ENCODE data around the gene DZIP1. TPM values are rescaled to one million over a fixed set of nuclear protein-coding genes. Genes with fewer than 3 reads are reported as not detected.
"Not testable (repeated sequence)": the region's sequence is repeated elsewhere in the genome, so short reads cannot be mapped to it uniquely, and the experiment has no call there.

DZIP1 gene
- total RNA-seq, 1 donor from 2014 or later: 0.64 TPM

- no peak overlapping the region for H3K4me3 Mint-ChIP-seq (ENCODE audit: low read depth)
- H3K27me3 Mint-ChIP-seq (ENCODE audit: low read depth): peaks cover 6% of the 10 kb centered on the region
- DNase-seq (ENCODE audit: low spot score): no peak
- no peak overlapping the region for H3K27ac Mint-ChIP-seq
- intact Hi-C loops (cut with micrococcal nuclease): no loop called here
- peaks cover 6% of the 10 kb centered on the region for H3K4me1 Mint-ChIP-seq (ENCODE audit: low read depth)
- H3K9me3 Mint-ChIP-seq: no peaks in the 10 kb centered on the region
- no peaks in the 10 kb centered on the region for H3K36me3 Mint-ChIP-seq (ENCODE audit: low read depth)
Observed at GRCh38 chr13:95579303-95579702, 65.2 kb downstream of the DZIP1 start.

DNA sequence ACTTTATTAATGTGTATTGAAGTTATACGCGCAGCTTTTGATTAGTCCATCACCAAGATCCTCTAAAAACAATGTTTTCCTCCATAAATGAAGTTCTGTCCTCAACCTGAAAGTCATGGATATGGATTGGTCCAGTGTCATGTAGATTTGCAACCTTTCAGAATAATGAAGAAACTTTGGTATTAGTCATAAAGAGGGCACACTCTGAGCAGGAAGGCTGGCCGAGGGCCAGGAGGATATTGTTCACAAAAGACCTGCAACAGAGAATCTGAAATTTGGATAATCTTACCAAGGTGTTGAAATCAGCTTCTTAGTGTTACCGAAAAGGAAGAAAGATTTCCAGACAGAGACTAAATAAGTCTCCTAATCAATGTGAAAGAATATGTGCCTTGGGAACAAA lies 71.3 kb downstream of the DZIP1 start:
- H3K4me3 Mint-ChIP-seq (ENCODE audit: low read depth): no peak overlapping the region
- no peaks in the 10 kb centered on the region for H3K4me1 Mint-ChIP-seq (ENCODE audit: low read depth)
- H3K27me3 Mint-ChIP-seq (ENCODE audit: low read depth): no peaks in the 10 kb centered on the region
- intact Hi-C loops (cut with micrococcal nuclease): no loop called here
- DNase-seq (ENCODE audit: low spot score): no peak
- no peaks in the 10 kb centered on the region for H3K36me3 Mint-ChIP-seq (ENCODE audit: low read depth)
- no peak overlapping the region for H3K27ac Mint-ChIP-seq
- H3K9me3 Mint-ChIP-seq: no peaks in the 10 kb centered on the region

DNA sequence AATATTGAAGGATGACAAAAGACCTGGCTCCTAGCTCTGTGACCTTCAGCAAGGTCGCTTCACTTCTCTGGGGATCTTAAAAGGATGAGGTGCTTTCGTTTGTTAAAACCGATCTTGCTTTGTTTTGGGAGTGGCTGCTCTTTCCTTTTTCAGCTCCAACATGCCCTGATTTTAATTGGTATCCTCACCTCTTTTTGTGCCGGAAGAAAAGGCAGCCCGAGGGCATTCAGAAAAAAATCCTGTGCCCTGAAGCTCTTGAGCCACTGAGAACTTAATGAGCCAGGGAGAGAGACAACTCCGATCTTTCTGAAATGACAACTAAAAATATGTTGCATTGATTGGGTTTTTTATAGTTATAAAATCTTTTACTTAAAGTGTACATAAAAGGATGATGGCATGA lies 72.6 kb downstream of the DZIP1 start:
- Mint-ChIP-seq H3K27ac (no peak overlapping the region), H3K9me3 (no peaks in the 10 kb centered on the region), H3K4me3 (ENCODE audit: low read depth) (no peak overlapping the region), H3K36me3 (ENCODE audit: low read depth) (no peaks in the 10 kb centered on the region), H3K4me1 (ENCODE audit: low read depth) (no peaks in the 10 kb centered on the region), H3K27me3 (ENCODE audit: low read depth) (no peaks in the 10 kb centered on the region)
- DNase-seq (ENCODE audit: low spot score): no peak
- intact Hi-C loops (cut with micrococcal nuclease): no loop called here

DNA sequence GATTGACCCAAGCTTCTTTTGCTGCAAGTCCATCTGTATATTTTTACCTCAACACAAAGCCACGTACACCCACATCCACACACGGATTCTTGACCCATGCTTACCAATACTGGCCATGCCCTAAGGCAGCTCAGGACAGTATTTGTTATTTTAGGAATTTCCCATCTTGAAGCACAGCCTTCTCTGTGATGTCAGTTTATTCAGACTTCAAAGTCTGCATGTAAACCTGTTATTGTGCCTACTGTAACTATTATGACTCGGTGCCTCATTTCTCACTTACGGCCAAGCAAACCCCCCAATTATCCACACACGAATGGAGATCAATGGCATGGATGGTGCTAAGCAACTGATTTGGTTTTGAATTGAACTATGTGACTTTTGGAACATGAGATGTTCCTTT lies 74.5 kb downstream of the DZIP1 start:
- no peaks in the 10 kb centered on the region for H3K27me3 Mint-ChIP-seq (ENCODE audit: low read depth)
- no peaks in the 10 kb centered on the region for H3K9me3 Mint-ChIP-seq
- H3K4me1 Mint-ChIP-seq (ENCODE audit: low read depth): no peaks in the 10 kb centered on the region
- no peak for DNase-seq (ENCODE audit: low spot score)
- H3K4me3 Mint-ChIP-seq (ENCODE audit: low read depth): no peak overlapping the region
- H3K36me3 Mint-ChIP-seq (ENCODE audit: low read depth): no peaks in the 10 kb centered on the region
- intact Hi-C loops (cut with micrococcal nuclease): no loop called here
- H3K27ac Mint-ChIP-seq: no peak overlapping the region

DNA sequence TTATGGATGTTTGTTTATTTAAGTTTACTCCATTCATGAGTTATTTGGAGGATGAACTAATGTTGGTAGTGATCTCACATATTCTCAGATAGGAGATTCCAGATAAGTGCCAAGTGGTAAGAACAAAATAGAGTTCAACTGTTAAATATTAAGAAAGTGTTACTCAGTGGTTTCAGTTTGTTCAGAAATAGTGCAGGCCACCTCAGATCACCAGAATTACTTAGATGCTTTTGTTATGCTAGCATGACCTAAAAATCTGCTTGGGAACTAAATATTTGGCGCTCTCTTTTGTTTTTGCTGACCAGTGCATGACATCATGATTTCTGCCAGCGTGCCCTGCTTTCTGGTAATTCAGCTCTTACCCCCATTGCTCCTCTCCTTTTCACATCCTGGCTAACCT lies 76.4 kb downstream of the DZIP1 start:
- Mint-ChIP-seq H3K4me1 (ENCODE audit: low read depth) (no peaks in the 10 kb centered on the region), H3K27ac (no peak overlapping the region), H3K27me3 (ENCODE audit: low read depth) (no peaks in the 10 kb centered on the region), H3K9me3 (no peaks in the 10 kb centered on the region), H3K36me3 (ENCODE audit: low read depth) (no peaks in the 10 kb centered on the region), H3K4me3 (ENCODE audit: low read depth) (no peak overlapping the region)
- no peak for DNase-seq (ENCODE audit: low spot score)
- intact Hi-C loops (cut with micrococcal nuclease): no loop called here

GRCh38 chr13:95565758-95566157 lies 78.7 kb downstream of the DZIP1 start:
- H3K27ac Mint-ChIP-seq; H3K36me3 Mint-ChIP-seq (ENCODE audit: low read depth); DNase-seq (ENCODE audit: low spot score); H3K27me3 Mint-ChIP-seq (ENCODE audit: low read depth); intact Hi-C loops (cut with micrococcal nuclease); H3K4me1 Mint-ChIP-seq (ENCODE audit: low read depth); H3K9me3 Mint-ChIP-seq; H3K4me3 Mint-ChIP-seq (ENCODE audit: low read depth): not testable (repeated sequence)

- DNase-seq (ENCODE audit: low spot score): no peak
- no peaks in the 10 kb centered on the region for H3K36me3 Mint-ChIP-seq (ENCODE audit: low read depth)
- H3K4me3 Mint-ChIP-seq (ENCODE audit: low read depth): no peak overlapping the region
- intact Hi-C loops (cut with micrococcal nuclease): no loop called here
- H3K27ac Mint-ChIP-seq: no peak overlapping the region
- H3K27me3 Mint-ChIP-seq (ENCODE audit: low read depth): peaks cover 2% of the 10 kb centered on the region
- H3K4me1 Mint-ChIP-seq (ENCODE audit: low read depth): no peaks in the 10 kb centered on the region
- no peaks in the 10 kb centered on the region for H3K9me3 Mint-ChIP-seq
Observed at GRCh38 chr13:95564733-95565291, 79.7 kb downstream of the DZIP1 start.

GRCh38 chr13:95564091-95564490 lies 80.4 kb downstream of the DZIP1 start:
- DNase-seq (ENCODE audit: low spot score): no peak
- Mint-ChIP-seq H3K36me3 (ENCODE audit: low read depth) (no peaks in the 10 kb centered on the region), H3K27ac (no peak overlapping the region)

GRCh38 chr13:95560387-95560786 lies 84.1 kb downstream of the DZIP1 start:
- H3K36me3 Mint-ChIP-seq (ENCODE audit: low read depth): no peaks in the 10 kb centered on the region
- peaks cover 9% of the 10 kb centered on the region for H3K27me3 Mint-ChIP-seq (ENCODE audit: low read depth)
- H3K4me3 Mint-ChIP-seq (ENCODE audit: low read depth): no peak overlapping the region
- H3K4me1 Mint-ChIP-seq (ENCODE audit: low read depth): no peaks in the 10 kb centered on the region
- DNase-seq (ENCODE audit: low spot score): no peak
- H3K27ac Mint-ChIP-seq: no peak overlapping the region
- no peaks in the 10 kb centered on the region for H3K9me3 Mint-ChIP-seq
- intact Hi-C loops (cut with micrococcal nuclease): no loop called here

More at GRCh38 chr13:95564091-95564490, 80.4 kb downstream of the DZIP1 start:
- intact Hi-C loops (cut with micrococcal nuclease): no loop called here
- H3K9me3 Mint-ChIP-seq: no peaks in the 10 kb centered on the region
- no peak overlapping the region for H3K4me3 Mint-ChIP-seq (ENCODE audit: low read depth)
- no peaks in the 10 kb centered on the region for H3K4me1 Mint-ChIP-seq (ENCODE audit: low read depth)
- peaks cover 2% of the 10 kb centered on the region for H3K27me3 Mint-ChIP-seq (ENCODE audit: low read depth)

- no peaks in the 10 kb centered on the region for H3K36me3 Mint-ChIP-seq (ENCODE audit: low read depth)
- H3K4me3 Mint-ChIP-seq (ENCODE audit: low read depth): no peak overlapping the region
- H3K9me3 Mint-ChIP-seq: no peaks in the 10 kb centered on the region
- peaks cover 19% of the 10 kb centered on the region for H3K27me3 Mint-ChIP-seq (ENCODE audit: low read depth)
- H3K27ac Mint-ChIP-seq: no peak overlapping the region
- H3K4me1 Mint-ChIP-seq (ENCODE audit: low read depth): peaks cover 2% of the 10 kb centered on the region
- no peak for DNase-seq (ENCODE audit: low spot score)
- intact Hi-C loops (cut with micrococcal nuclease): no loop called here
Observed at GRCh38 chr13:95559100-95559499, 85.4 kb downstream of the DZIP1 start.

DNA sequence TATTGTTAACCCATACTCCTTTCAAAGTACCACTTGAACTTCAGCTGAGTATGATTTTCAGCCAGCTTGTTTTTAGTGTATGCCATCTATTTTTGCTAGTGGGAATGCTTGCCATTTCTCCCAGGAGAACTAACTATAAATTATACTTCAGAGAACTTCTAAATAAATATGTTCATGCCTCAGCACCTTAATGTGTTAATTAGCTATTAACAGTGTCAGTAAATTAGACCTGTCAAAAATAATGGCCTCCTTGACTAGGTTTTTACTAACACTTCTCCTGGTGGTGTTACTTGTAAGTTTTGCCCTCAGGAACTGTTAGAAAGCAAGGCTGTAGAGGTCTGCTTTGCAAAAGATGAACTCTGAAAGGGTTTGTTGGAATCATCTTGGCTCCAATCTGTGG lies 87.5 kb downstream of the DZIP1 start:
- peaks cover 29% of the 10 kb centered on the region for H3K27me3 Mint-ChIP-seq (ENCODE audit: low read depth)
- H3K4me1 Mint-ChIP-seq (ENCODE audit: low read depth): peaks cover 7% of the 10 kb centered on the region
- intact Hi-C loops (cut with micrococcal nuclease): no loop called here
- no peaks in the 10 kb centered on the region for H3K9me3 Mint-ChIP-seq
- H3K36me3 Mint-ChIP-seq (ENCODE audit: low read depth): no peaks in the 10 kb centered on the region
- no peak for DNase-seq (ENCODE audit: low spot score)
- H3K27ac Mint-ChIP-seq: no peak overlapping the region
- no peak overlapping the region for H3K4me3 Mint-ChIP-seq (ENCODE audit: low read depth)

- H3K9me3 Mint-ChIP-seq: no peaks in the 10 kb centered on the region
- no peak overlapping the region for H3K4me3 Mint-ChIP-seq (ENCODE audit: low read depth)
- H3K4me1 Mint-ChIP-seq (ENCODE audit: low read depth): peaks cover 7% of the 10 kb centered on the region
- DNase-seq (ENCODE audit: low spot score): no peak
- intact Hi-C loops (cut with micrococcal nuclease): loop anchor here (5.0 kb wide), 2 partner anchors 89 to 846 kb away; partner anchors contain the start of gene DZIP1
- no peak overlapping the region for H3K27ac Mint-ChIP-seq
- peaks cover 51% of the 10 kb centered on the region for H3K27me3 Mint-ChIP-seq (ENCODE audit: low read depth)
- H3K36me3 Mint-ChIP-seq (ENCODE audit: low read depth): no peaks in the 10 kb centered on the region
Observed at GRCh38 chr13:95553581-95554385, 90.7 kb downstream of the DZIP1 start.

DNA sequence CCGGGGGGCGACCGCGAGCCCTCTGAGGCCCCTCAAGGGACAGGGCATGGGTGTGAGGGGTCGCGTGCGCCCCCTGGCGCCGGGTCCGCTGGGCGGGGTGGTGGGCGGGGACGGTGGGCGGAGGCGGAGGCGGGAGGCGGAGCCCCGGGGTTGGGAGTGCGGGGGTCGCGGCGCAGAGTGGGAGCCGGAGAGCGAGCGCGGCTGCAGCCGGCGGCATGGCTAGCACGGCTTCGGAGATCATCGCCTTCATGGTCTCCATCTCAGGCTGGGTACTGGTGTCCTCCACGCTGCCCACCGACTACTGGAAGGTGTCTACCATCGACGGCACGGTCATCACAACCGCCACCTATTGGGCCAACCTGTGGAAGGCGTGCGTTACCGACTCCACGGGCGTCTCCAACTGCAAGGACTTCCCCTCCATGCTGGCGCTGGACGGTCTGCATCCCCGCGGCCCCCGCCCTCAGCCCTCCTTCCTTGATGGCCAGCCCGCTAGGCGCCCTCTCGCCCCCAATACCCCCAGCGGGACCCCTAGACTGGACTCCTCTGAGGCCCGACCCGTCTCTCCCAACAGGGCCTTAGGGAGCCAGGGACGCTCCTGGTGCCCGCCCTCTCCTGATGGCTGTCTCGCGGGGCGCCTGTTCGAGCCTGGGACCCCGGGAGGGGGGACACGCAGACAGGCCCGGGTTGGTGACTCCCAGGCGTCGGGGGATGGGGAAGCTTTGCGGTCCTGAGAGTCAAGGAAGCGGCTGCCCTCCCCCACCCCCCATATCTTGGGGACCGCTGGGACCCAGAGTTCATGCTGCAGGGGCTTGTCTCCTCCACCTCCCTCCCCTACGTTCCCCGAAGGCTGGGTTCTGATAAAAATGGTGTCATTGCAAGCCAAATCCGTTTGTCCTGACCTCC lies 91.7 kb downstream of the DZIP1 start, which contains the start of gene CLDN10:
CLDN10 (plus strand) TSS at position 182 of the 903 bp plus-strand sequence; CDS start at position 216, 34 bp downstream.
- Mint-ChIP-seq H3K9me3 (no peaks in the 10 kb centered on the region), H3K4me1 (ENCODE audit: low read depth) (peaks cover 7% of the 10 kb centered on the region), H3K27me3 (ENCODE audit: low read depth) (peaks cover 56% of the 10 kb centered on the region), H3K27ac (no peak within 1 kb of the TSS), H3K4me3 (ENCODE audit: low read depth) (no peak within 1 kb of the TSS), H3K36me3 (ENCODE audit: low read depth) (no peaks in the 10 kb centered on the region)
- DNase-seq (ENCODE audit: low spot score): no peak
- intact Hi-C loops (cut with micrococcal nuclease): loop anchor here (5.0 kb wide), 2 partner anchors 90 to 845 kb away; partner anchors contain the start of gene DZIP1
